Measurements from ENCODE around the gene LCN10. TPM values are rescaled to one million over a fixed set of nuclear protein-coding genes. Genes with fewer than 3 reads are reported as not detected.
A peak's percentile ranks its signal among the peaks of the same experiment; 100 is the strongest.
"Not testable (repeated sequence)": the region's sequence is repeated elsewhere in the genome, so short reads cannot be mapped to it uniquely, and the experiment has no call there.

LCN10 gene
- total RNA-seq, 1 donor from 2014 or later = 0.39 TPM

DNA sequence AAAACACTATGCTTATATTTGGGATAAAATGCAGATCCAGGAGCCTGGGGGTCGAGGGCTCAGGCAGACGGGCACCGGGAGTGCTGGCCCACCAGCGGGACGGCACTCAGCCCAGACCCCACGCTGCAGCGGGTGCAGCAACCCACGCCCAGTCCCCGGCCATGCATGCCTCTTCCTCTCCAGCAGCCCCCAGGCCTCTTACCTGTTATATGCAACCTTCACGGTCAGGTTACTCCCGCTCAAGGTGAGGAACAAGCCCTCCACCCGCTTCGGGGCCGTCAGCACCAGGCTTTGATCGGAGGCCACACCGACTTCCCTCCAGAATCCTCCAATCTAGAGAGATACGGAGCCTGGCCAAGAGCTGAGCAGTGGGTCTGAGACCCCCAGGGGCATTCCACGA, 14.1 kb upstream of the LCN10 start:
- no peaks in the 10 kb centered on the region for H3K27me3 Mint-ChIP-seq (ENCODE audit: insufficient read depth)
- peaks cover 1% of the 10 kb centered on the region for H3K36me3 Mint-ChIP-seq (ENCODE audit: low read depth)
- no peaks in the 10 kb centered on the region for H3K4me1 Mint-ChIP-seq (ENCODE audit: low read depth)
- peaks cover 13% of the 10 kb centered on the region for H3K9me3 Mint-ChIP-seq
- no peak for DNase-seq (ENCODE audit: low spot score)
- no peak overlapping the region for H3K27ac Mint-ChIP-seq
- intact Hi-C loops (cut with micrococcal nuclease) = no loop called here
- no peak overlapping the region for H3K4me3 Mint-ChIP-seq

DNA sequence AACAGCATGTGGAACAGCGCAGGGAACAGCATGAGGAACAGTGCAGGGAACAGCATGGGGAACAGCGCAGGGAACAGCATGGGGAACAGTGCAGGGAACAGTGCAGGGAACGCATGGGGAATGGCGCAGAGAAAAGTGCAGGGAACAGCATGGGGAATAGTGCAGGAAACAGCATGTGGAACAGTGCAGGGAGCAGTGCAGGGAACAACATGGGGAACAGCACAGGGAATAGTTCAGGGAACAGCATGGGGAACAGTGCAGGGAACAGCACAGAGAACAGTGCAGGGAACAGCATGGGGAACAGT, 13.3 kb upstream of the LCN10 start:
- Mint-ChIP-seq H3K36me3 (ENCODE audit: low read depth) (peaks cover 1% of the 10 kb centered on the region), H3K4me1 (ENCODE audit: low read depth) (peaks cover under 1% of the 10 kb centered on the region), H3K27me3 (ENCODE audit: insufficient read depth) (peaks cover 6% of the 10 kb centered on the region), H3K9me3 (peaks cover 21% of the 10 kb centered on the region), H3K27ac (no peak overlapping the region), H3K4me3 (no peak overlapping the region)
- intact Hi-C loops (cut with micrococcal nuclease) = no loop called here
- no peak for DNase-seq (ENCODE audit: low spot score)

DNA sequence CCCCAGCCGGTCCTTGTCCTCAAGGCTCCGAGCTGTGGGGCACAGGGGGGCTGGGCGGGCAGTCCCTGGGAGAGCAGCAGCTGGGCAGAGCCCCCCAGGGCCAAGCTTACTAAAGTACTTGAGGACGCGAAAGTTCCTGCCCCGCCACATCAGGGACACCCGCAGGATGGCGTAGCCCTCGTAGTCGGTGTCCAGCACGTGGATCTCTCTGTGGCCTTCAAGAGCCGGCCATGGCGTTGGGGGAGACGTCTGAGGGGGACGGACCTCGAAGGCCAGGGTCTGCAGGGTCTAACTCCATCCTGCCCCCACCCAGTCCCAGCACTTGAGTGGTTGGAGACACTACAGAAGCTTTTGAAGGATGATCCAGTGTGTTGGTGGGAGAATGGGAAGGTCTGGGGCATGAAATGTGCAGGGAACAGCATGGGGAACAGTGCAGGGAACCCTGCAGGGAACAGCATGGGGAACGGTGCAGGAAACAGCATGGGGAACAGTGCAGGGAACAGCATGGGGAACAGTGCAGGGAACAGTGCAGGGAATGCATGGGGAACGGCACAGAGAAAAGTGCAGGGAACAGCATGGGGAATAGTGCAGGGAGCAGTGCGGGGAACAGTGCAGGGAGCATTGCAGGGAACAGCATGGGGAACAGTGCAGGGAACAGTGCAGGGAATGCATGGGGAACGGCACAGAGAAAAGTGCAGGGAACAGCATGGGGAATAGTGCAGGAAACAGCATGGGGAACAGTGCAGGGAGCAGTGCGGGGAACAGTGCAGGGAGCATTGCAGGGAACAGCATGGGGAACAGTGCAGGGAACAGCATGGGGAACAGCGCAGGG, 12.8 kb upstream of the LCN10 start:
- H3K36me3 Mint-ChIP-seq (ENCODE audit: low read depth); DNase-seq (ENCODE audit: low spot score); H3K4me3 Mint-ChIP-seq; H3K27me3 Mint-ChIP-seq (ENCODE audit: insufficient read depth); H3K4me1 Mint-ChIP-seq (ENCODE audit: low read depth); intact Hi-C loops (cut with micrococcal nuclease): not testable (repeated sequence)
- Mint-ChIP-seq H3K9me3 (peaks cover 26% of the 10 kb centered on the region), H3K27ac (peak overlapping the region; percentile 12)

DNA sequence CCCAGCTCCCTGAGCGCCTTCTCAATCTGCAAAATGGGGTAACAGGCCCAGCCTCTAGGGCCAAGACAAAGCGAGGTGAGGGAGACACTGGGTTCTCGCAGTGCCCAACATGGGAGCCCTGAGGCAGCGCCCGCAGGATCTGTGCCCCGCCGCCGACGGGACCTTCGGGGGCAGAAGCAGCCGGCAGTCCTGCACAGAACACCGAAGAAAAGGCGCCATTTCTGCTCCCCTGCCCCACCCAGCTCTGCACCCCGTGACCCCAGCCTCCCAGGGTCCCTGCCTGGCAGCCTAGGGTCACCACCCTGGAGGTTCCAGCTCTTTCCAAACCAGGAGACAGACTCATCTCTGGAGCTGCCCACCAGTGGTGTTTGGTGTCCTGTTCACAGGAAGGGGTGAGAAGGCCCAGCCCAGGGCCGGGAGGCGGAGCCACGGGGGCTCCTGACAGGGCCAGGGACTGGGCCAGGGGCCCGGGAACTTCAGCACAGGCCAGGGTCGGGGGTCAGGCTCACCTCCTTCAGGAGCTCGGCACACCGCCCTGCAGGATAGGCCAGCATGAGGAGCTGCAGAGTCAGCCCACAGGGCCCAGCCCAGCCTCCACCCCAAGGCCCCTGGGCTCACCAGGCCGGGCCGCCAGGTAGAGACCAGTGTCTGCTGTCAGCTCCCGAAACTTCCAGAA, 12.0 kb upstream of the LCN10 start:
- Mint-ChIP-seq H3K9me3 (peaks cover 27% of the 10 kb centered on the region), H3K27me3 (ENCODE audit: insufficient read depth) (peaks cover 8% of the 10 kb centered on the region), H3K27ac (no peak overlapping the region), H3K4me1 (ENCODE audit: low read depth) (peaks cover 10% of the 10 kb centered on the region), H3K4me3 (no peak overlapping the region), H3K36me3 (ENCODE audit: low read depth) (peaks cover 4% of the 10 kb centered on the region)
- intact Hi-C loops (cut with micrococcal nuclease) = no loop called here
- no peak for DNase-seq (ENCODE audit: low spot score)

- peaks cover 8% of the 10 kb centered on the region for H3K27me3 Mint-ChIP-seq (ENCODE audit: insufficient read depth)
- peaks cover 27% of the 10 kb centered on the region for H3K9me3 Mint-ChIP-seq
- H3K36me3 Mint-ChIP-seq (ENCODE audit: low read depth) = peaks cover 4% of the 10 kb centered on the region
- no peak overlapping the region for H3K27ac Mint-ChIP-seq
- intact Hi-C loops (cut with micrococcal nuclease) = no loop called here
- no peak overlapping the region for H3K4me3 Mint-ChIP-seq
- no peak for DNase-seq (ENCODE audit: low spot score)
- H3K4me1 Mint-ChIP-seq (ENCODE audit: low read depth) = peaks cover 10% of the 10 kb centered on the region
Observed at GRCh38 chr9:136754059-136754572, 11.4 kb upstream of the LCN10 start.

- H3K27me3 Mint-ChIP-seq (ENCODE audit: insufficient read depth) = peaks cover 8% of the 10 kb centered on the region
- peaks cover 4% of the 10 kb centered on the region for H3K36me3 Mint-ChIP-seq (ENCODE audit: low read depth)
- peaks cover 27% of the 10 kb centered on the region for H3K9me3 Mint-ChIP-seq
- H3K27ac Mint-ChIP-seq = no peak overlapping the region
- intact Hi-C loops (cut with micrococcal nuclease) = no loop called here
- DNase-seq (ENCODE audit: low spot score) = no peak
- no peak overlapping the region for H3K4me3 Mint-ChIP-seq
- peaks cover 10% of the 10 kb centered on the region for H3K4me1 Mint-ChIP-seq (ENCODE audit: low read depth)
Observed at GRCh38 chr9:136753371-136754058, 10.8 kb upstream of the LCN10 start.

GRCh38 chr9:136751814-136752213, 9.1 kb upstream of the LCN10 start:
- Mint-ChIP-seq H3K27me3 (ENCODE audit: insufficient read depth) (peaks cover 8% of the 10 kb centered on the region), H3K36me3 (ENCODE audit: low read depth) (peaks cover 4% of the 10 kb centered on the region), H3K27ac (no peak overlapping the region), H3K4me3 (no peak overlapping the region), H3K4me1 (ENCODE audit: low read depth) (peaks cover 10% of the 10 kb centered on the region), H3K9me3 (peaks cover 27% of the 10 kb centered on the region)
- intact Hi-C loops (cut with micrococcal nuclease) = no loop called here
- no peak for DNase-seq (ENCODE audit: low spot score)

GRCh38 chr9:136751244-136751643, 8.5 kb upstream of the LCN10 start:
- no peak for DNase-seq (ENCODE audit: low spot score)
- Mint-ChIP-seq H3K4me1 (ENCODE audit: low read depth) (peaks cover 10% of the 10 kb centered on the region), H3K27me3 (ENCODE audit: insufficient read depth) (peaks cover 8% of the 10 kb centered on the region), H3K4me3 (no peak overlapping the region), H3K9me3 (peaks cover 27% of the 10 kb centered on the region), H3K27ac (no peak overlapping the region), H3K36me3 (ENCODE audit: low read depth) (peaks cover 4% of the 10 kb centered on the region)
- intact Hi-C loops (cut with micrococcal nuclease) = no loop called here

DNA sequence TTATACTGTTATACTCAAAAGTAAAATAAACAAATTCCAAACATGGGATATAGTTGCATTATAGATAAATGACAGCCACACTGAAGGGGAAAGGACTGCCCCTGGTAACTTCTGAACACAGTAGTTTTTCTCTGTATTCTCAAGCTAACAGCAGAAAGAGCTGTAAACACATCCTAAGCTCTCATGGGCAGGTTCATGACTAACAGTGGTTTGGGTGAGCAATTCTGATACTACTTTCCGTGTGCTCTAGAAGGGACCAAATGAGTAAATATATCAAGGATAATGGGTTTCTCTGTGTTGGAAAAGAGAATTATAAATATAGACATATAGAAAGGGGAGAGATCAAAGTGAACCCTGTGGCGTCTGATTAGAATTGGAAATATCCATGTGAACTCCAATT, 7.8 kb upstream of the LCN10 start:
- Mint-ChIP-seq H3K27me3 (ENCODE audit: insufficient read depth) (peaks cover 8% of the 10 kb centered on the region), H3K27ac (peak overlapping the region; percentile 52), H3K9me3 (peaks cover 27% of the 10 kb centered on the region), H3K4me1 (ENCODE audit: low read depth) (peaks cover 10% of the 10 kb centered on the region), H3K36me3 (ENCODE audit: low read depth) (peaks cover 4% of the 10 kb centered on the region), H3K4me3 (no peak overlapping the region)
- intact Hi-C loops (cut with micrococcal nuclease) = no loop called here
- DNase-seq (ENCODE audit: low spot score) = no peak

GRCh38 chr9:136748666-136749611, 6.2 kb upstream of the LCN10 start:
- no peak for DNase-seq (ENCODE audit: low spot score)
- H3K9me3 Mint-ChIP-seq = peaks cover 27% of the 10 kb centered on the region
- intact Hi-C loops (cut with micrococcal nuclease) = no loop called here
- peaks cover 8% of the 10 kb centered on the region for H3K27me3 Mint-ChIP-seq (ENCODE audit: insufficient read depth)
- H3K36me3 Mint-ChIP-seq (ENCODE audit: low read depth) = peaks cover 4% of the 10 kb centered on the region
- no peak overlapping the region for H3K27ac Mint-ChIP-seq
- peaks cover 10% of the 10 kb centered on the region for H3K4me1 Mint-ChIP-seq (ENCODE audit: low read depth)
- H3K4me3 Mint-ChIP-seq = no peak overlapping the region

DNA sequence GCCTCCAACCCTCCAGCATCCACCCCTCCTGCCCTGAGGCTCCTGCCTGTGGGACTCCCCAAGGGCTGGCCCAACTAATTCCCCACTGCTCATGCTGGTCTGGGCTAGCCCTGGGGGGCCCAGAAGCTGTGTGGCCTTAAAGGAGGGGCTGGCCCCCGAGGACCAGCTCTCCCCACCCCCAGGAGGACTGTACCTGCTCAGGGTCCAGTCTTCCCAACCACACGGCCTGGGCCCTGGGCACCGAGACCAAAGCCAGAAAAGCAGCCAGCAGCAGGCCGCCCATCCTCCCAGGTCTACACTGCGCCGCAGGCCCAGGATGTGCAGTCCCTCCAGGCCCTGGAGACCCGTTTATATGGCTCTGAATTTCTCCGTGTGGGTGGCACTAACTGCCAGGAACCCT, 5.5 kb upstream of the LCN10 start, which contains the start of gene LCN6:
LCN6 (minus strand) TSS at position 325 of the 400 bp plus-strand sequence; CDS start at position 283, 42 bp downstream.
- Mint-ChIP-seq H3K27ac (no peak within 1 kb of the TSS), H3K4me1 (ENCODE audit: low read depth) (peaks cover 10% of the 10 kb centered on the region), H3K4me3 (no peak within 1 kb of the TSS), H3K9me3 (peaks cover 27% of the 10 kb centered on the region), H3K36me3 (ENCODE audit: low read depth) (peaks cover 4% of the 10 kb centered on the region), H3K27me3 (ENCODE audit: insufficient read depth) (peaks cover 8% of the 10 kb centered on the region)
- no peak for DNase-seq (ENCODE audit: low spot score)
- intact Hi-C loops (cut with micrococcal nuclease) = no loop called here
